Panc1 (cell line): ENCODE results near the gene PFKL. TPM values are rescaled to one million over a fixed set of nuclear protein-coding genes. Genes with fewer than 3 reads are reported as not detected.

Experiments used
- ATAC-seq: fragments of 200-7000 bp; cut with Tn5 transposase; 2 replicates; pipeline ENCODE4 v1.9.1; 2020; ENCODE audit warnings: mild to moderate bottlenecking, moderate library complexity
- BruUV-seq: library from RNA; stranded (reverse); fragments of 400-500 nt; replicated peaks from 2 replicates; lab custom pipeline; 2021; lab: Mats Ljungman, UMichigan
- CTCF ChIA-PET: fragments of 300-600 bp; sonication (Branson Sonifier 250); formaldehyde crosslinking; loops from one replicate; lab custom pipeline; 2022; ENCODE audit warnings: antibody characterized with exemption; lab: Charles Lee
- POLR2A ChIA-PET: fragments of 300-600 bp; sonication (Branson Sonifier 250); formaldehyde crosslinking; loops from one replicate; lab custom pipeline; 2022; ENCODE audit warnings: antibody characterized with exemption; lab: Charles Lee
- DNase-seq: peaks from one replicate; pipeline ENCODE4 v3.0.0-alpha.2; 2010; ENCODE audit warnings: low read depth, low spot score
- H3K27ac ChIP-seq: 2 replicates; pipeline ENCODE4 v1.5.1; 2011; ENCODE audit warnings: mild to moderate bottlenecking, low read length, inconsistent platforms
- H3K27me3 ChIP-seq: fragments of 200-500 bp; sonication (Bioruptor generic); 2 replicates; pipeline ENCODE4 v1.6.0; 2014; ENCODE audit warnings: low read length, inconsistent platforms; ENCODE audit not compliant: control insufficient read depth, insufficient read depth
- H3K36me3 ChIP-seq: fragments of 200-500 bp; sonication (Bioruptor generic); 2 replicates; pipeline ENCODE4 v1.5.1; 2014; ENCODE audit warnings: inconsistent platforms, mild to moderate bottlenecking, low read length, moderate library complexity; ENCODE audit not compliant: control insufficient read depth, insufficient read depth
- H3K4me1 ChIP-seq: 2 replicates; pipeline ENCODE4 v1.5.1; 2011; ENCODE audit warnings: inconsistent platforms, mild to moderate bottlenecking, low read length, moderate library complexity; ENCODE audit not compliant: control insufficient read depth, insufficient read depth
- H3K4me3 ChIP-seq, 2 experiments: 2 replicates each; pipeline ENCODE4 v1.5.1; 2011 to 2012; ENCODE audit warnings: low read depth in 2 of 2, low read length in 2 of 2, mild to moderate bottlenecking in 2 of 2, inconsistent platforms in 1 of 2, moderate library complexity in 1 of 2
- H3K9me3 ChIP-seq: fragments of 200-500 bp; sonication (Bioruptor generic); 2 replicates; pipeline ENCODE4 v1.5.1; 2014; ENCODE audit warnings: low read depth, mild to moderate bottlenecking, inconsistent platforms, low read length, moderate library complexity; ENCODE audit not compliant: control insufficient read depth, insufficient read depth
- POLR2AphosphoS5 ChIP-seq: IDR thresholded peaks from 2 replicates; pipeline ENCODE4 v1.6.1; 2012; ENCODE audit warnings: mild to moderate bottlenecking, low read depth, low read length, moderate library complexity
- SIN3A ChIP-seq: IDR thresholded peaks from 2 replicates; pipeline ENCODE4 v1.6.1; 2012; ENCODE audit warnings: low read depth, mild to moderate bottlenecking, low read length, moderate library complexity, borderline replicate concordance; ENCODE audit not compliant: insufficient read depth
- TCF7L2 ChIP-seq: IDR thresholded peaks from 2 replicates; pipeline ENCODE4 v1.6.1; 2011; ENCODE audit warnings: mild to moderate bottlenecking, low read depth, low read length, inconsistent platforms
- in situ Hi-C: cut with HindIII; loops from 2 replicates; pipeline ENCODE4 v1.10.0; 2016; ENCODE audit warnings: low sequenced_read_pairs, low pct_unique_long_range_greater_than_20kb
- intact Hi-C: fragments of 100-400 bp; cut with micrococcal nuclease; formaldehyde crosslinking; loops from one replicate; pipeline ENCODE4 v1.10.0; 2022; ENCODE audit not compliant: unreplicated experiment
- total RNA-seq: library from RNA; stranded (reverse); gene quantifications from one replicate; pipeline ENCODE4 v1.2.1, GENCODE V29; 2021; ENCODE audit not compliant: unreplicated experiment
- TF ChIP-seq, protein P1 (sequence below), 2 experiments: IDR thresholded peaks; 2 replicates each; pipeline ENCODE4 v1.6.1; 2011 to 2012; ENCODE audit warnings: low read depth in 2 of 2, control low read depth in 1 of 2, low read length in 1 of 2, mild to moderate bottlenecking in 1 of 2, moderate library complexity in 1 of 2; ENCODE audit not compliant: insufficient read depth in 1 of 2
- TF ChIP-seq, protein P2 (sequence below): fragments of 450-650 bp; IDR thresholded peaks from 2 replicates; pipeline ENCODE4 v1.5.1; 2017; ENCODE audit warnings: mild to moderate bottlenecking

PFKL gene
- total RNA-seq, 1 experiment from 2014 or later, result 70.1 TPM

- Histone ChIP-seq H3K27ac (no peak overlapping the region), H3K9me3 (no peaks in the 10 kb centered on the region), H3K4me1 (no peaks in the 10 kb centered on the region), H3K4me3 (no peak overlapping the region), H3K27me3 (no peaks in the 10 kb centered on the region), H3K36me3 (no peaks in the 10 kb centered on the region)
- ChIA-PET POLR2A (no interaction called here), CTCF (no interaction called here)
- no peak for ATAC-seq
- in situ Hi-C loops (no loop called here), intact Hi-C loops (no loop called here)
- no TSS peak for BruUV-seq
- TF ChIP-seq SIN3A (no peak), POLR2AphosphoS5 (no peak), TCF7L2 (no peak)
- TF ChIP-seq, protein P1, sequence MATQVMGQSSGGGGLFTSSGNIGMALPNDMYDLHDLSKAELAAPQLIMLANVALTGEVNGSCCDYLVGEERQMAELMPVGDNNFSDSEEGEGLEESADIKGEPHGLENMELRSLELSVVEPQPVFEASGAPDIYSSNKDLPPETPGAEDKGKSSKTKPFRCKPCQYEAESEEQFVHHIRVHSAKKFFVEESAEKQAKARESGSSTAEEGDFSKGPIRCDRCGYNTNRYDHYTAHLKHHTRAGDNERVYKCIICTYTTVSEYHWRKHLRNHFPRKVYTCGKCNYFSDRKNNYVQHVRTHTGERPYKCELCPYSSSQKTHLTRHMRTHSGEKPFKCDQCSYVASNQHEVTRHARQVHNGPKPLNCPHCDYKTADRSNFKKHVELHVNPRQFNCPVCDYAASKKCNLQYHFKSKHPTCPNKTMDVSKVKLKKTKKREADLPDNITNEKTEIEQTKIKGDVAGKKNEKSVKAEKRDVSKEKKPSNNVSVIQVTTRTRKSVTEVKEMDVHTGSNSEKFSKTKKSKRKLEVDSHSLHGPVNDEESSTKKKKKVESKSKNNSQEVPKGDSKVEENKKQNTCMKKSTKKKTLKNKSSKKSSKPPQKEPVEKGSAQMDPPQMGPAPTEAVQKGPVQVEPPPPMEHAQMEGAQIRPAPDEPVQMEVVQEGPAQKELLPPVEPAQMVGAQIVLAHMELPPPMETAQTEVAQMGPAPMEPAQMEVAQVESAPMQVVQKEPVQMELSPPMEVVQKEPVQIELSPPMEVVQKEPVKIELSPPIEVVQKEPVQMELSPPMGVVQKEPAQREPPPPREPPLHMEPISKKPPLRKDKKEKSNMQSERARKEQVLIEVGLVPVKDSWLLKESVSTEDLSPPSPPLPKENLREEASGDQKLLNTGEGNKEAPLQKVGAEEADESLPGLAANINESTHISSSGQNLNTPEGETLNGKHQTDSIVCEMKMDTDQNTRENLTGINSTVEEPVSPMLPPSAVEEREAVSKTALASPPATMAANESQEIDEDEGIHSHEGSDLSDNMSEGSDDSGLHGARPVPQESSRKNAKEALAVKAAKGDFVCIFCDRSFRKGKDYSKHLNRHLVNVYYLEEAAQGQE (IDR thresholded peaks at IDR 0.05; ENCODE audit: insufficient read depth in 1 of 2, low read depth in 2 of 2, low read length in 1 of 2), result no peak
- TF ChIP-seq, protein P2, sequence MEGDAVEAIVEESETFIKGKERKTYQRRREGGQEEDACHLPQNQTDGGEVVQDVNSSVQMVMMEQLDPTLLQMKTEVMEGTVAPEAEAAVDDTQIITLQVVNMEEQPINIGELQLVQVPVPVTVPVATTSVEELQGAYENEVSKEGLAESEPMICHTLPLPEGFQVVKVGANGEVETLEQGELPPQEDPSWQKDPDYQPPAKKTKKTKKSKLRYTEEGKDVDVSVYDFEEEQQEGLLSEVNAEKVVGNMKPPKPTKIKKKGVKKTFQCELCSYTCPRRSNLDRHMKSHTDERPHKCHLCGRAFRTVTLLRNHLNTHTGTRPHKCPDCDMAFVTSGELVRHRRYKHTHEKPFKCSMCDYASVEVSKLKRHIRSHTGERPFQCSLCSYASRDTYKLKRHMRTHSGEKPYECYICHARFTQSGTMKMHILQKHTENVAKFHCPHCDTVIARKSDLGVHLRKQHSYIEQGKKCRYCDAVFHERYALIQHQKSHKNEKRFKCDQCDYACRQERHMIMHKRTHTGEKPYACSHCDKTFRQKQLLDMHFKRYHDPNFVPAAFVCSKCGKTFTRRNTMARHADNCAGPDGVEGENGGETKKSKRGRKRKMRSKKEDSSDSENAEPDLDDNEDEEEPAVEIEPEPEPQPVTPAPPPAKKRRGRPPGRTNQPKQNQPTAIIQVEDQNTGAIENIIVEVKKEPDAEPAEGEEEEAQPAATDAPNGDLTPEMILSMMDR, result no peak
- no peak for DNase-seq
Observed at GRCh38 chr21:44262338-44263056, 37.4 kb upstream of the PFKL start.

DNA sequence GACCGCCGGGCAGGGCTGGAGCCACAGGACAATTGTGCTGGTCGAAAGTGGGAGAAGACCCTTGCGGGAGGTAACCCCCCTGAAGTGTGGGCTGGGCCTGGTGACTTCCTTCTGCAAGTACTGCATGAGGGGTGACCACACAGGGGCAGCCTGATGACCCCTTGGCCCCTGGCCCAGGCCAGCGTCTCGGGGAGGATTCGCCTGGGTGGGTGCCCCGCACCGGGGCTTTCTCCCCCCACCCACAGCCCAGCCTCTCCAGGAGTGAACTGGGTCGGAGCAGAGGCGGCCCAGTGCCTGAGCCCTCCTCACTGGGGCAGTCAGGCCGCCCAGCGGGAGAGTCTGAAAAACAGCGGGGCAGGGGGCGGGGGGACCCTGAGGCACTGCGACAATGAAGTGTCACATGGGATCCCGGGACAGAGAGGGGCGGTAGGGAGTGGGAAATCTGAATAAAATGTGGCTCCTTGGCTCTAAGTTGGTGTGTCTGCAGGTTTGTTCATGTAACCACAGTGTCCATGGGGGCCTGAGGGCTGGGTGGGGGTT, 36.6 kb upstream of the PFKL start:
- ATAC-seq (no peak), DNase-seq (no peak)
- H3K27ac ChIP-seq, result no peak overlapping the region
- no peaks in the 10 kb centered on the region for H3K27me3 ChIP-seq
- in situ Hi-C loops, result no loop called here
- H3K9me3 ChIP-seq, result no peaks in the 10 kb centered on the region
- H3K4me3 ChIP-seq, result no peak overlapping the region
- H3K4me1 ChIP-seq, result no peaks in the 10 kb centered on the region
- POLR2A ChIA-PET, result no interaction called here
- CTCF ChIA-PET, result no interaction called here
- BruUV-seq, result no TSS peak
- intact Hi-C loops, result no loop called here
- TF ChIP-seq, protein P1 (IDR thresholded peaks at IDR 0.05; ENCODE audit: insufficient read depth in 1 of 2, low read depth in 2 of 2, low read length in 1 of 2), result no peak
- TF ChIP-seq POLR2AphosphoS5 (no peak), SIN3A (no peak), TCF7L2 (no peak)
- TF ChIP-seq, protein P2, result no peak
- H3K36me3 ChIP-seq, result no peaks in the 10 kb centered on the region
